ENCODE measurements around the gene SMARCAD1.
"Not testable (repeated sequence)": the region's sequence is repeated elsewhere in the genome, so short reads cannot be mapped to it uniquely, and the experiment has no call there.

The SMARCAD1 gene

DNA sequence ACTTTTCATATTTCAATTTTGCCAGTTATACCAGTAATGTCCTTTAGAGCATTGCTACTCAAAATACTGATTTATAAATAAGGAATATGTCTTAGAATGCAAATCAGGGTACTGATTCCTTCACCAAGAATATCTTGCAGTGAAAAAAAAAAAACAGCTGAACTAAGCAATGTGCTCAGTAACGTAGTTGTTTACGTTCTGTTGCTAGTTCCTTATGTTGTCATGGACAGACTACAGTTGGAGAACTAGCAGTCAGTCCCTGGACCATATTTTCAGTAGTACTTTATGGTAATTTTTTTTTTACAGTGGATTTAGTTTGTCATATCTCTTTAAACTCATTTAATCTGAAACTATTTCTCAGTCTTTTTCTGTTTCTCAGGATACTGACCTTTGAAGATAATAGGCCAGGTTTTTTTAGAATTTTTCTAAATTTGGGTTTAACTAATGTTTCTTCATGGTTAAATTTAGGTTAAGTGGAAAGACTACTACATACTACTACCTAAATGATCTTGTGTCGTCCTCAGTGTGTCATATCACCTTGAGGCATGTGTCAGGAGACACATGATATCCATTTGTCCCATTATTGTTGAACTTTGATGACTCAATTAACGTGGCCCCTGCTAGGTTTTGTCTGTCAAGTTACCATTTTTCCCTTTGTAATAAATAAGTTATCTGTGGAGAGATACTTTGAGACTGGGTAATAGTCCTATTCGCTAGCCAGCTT is 21.0 kb downstream of the SMARCAD1 start:
- no peak for DNase-seq

- no peak for DNase-seq
These were observed 24.9 kb downstream of the SMARCAD1 start for GRCh38 chr4:94232519-94232918.

DNA sequence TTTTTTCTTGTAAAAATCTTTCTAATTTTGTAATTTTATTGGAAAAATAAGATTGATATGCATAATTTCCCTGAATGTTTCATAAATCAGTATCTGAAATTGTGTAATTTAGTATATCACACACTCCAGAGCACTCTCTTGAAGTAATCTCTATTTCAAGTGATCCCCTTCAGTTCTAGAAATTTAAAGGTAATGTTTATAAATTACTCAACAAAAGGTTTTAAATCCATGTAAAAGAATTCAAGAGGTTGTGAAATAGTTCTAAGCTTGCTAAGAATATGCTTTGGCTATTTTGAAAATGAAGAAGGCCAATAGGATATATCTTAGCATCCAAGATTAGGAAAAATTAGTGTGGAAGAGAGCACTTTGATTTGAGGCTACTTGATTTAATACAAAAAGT is 28.2 kb downstream of the SMARCAD1 start:
- no peak for DNase-seq

DNA sequence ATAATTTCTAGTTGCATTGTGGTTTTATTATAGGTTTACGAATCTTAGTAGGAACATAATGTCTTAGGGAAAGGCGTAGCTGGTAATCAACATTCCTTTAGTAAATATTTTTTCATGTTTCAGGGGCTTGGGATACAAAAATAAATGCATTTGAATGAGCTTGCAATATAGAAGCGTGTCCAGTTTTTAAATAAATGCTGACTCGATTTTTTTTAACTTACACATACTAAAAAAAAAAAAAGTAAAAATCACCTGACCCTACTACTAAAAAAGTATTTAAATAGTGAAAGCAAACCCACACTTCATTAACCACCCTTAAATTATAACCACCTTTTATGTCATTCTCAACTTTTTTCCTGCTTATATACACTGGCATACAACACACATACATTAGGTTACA is 29.6 kb downstream of the SMARCAD1 start:
- no peak for DNase-seq

DNA sequence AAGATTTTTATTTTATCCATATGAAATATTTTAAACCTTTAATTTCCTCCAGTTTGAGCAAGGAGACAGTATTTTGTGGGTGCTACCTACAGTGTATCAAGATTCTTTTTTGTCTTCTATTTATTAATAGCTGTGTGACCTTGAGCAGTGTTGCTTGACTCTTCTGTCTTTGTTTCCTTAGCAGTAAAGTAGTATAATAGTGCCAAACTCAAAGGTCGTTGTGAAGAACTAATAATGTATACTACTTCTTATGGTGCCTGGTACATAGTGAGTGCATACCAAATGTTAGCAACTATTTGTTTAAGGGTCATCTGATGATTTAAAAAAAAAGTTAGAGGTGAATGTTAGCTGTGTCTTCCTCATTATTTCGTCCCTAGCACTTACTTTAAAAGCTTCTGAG is 30.5 kb downstream of the SMARCAD1 start:
- no peak for DNase-seq

DNA sequence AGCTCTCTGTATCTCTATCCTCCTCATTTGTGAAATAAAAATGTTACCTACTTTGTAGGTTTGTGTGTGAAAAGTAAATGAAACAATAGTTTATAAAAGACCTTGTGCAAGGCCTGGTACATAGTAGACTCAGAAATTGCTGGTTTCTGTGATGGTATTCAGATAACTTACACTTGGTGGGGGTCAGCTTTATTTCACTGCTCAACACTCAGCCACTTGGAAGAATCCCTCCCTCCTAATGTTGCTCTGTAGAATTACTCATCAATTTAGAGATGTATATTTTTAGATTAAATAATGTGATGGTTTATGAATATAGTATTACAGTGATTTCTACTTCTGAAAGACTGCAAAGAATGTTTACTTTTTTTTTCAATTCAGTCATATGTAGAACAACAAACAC is 32.7 kb downstream of the SMARCAD1 start:
- no peak for DNase-seq

DNA sequence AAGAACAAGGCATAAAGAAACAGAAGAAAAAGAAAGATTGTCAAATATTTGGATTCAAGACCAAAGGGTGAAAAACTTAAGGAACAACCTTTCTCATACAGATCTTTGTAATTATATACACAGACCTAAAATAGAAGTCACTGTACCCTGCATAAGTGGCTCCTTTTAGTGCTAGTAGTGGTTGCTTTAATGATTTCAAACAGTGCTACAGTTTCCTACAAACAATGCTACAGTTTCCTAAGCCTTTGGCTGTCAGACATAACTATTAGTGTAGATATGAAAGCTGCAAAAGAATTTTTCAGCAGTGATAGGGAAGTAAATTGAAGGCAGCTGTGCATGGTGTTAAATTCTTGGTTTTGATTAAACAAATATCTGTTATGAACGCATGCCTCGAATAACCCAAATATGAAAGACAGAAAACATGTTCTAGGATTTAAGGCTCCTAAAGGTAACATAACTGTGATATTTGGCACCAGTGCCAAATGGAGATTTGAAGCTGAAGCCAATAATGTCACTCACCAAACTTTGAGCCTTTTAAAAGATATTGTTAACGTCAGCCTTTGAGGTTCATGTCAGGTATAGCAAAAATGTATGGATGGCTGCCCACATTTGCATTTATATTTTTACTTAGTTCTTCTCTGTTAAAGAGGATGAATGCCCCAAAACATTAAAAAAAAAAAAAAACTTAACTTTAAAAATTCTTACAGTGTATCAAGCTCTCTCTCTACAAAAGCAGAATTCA is 36.6 kb downstream of the SMARCAD1 start:
- DNase-seq: no peak

DNA sequence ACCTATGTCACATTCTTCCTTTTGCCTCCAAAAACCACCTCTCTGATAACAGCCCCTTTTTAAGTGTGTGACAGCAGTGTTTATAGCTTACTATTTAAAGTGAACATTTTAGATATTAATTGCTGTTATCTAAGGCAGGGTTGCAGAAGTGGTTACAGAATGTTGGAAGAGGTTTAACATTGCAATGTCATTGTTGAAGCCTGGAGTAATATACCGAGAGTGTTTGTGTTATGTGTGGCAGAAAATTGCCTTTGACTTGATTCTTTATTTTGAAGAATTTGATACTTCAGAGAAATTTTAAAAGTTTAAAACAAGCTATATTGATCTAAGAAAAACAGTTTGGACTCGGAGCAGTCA is 37.1 kb downstream of the SMARCAD1 start:
- DNase-seq: no peak

DNA sequence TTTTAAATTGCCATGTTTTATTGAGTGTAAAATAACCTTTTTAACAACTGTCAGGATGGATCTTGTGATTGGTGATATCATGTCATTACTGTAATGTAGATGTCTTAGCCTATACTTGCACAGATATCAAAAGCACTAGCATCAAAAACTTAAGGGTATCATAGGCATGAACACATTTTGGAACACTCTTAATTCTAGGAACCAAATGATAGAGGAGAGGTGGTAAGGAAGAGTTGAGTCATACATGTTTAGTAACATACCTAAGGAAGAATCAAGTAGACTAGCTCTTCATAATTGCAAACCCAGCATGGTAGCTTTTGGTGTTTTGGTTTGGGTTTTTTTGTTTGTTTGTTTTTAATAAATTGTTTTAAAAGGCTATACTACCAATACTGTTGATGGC is 43.4 kb downstream of the SMARCAD1 start:
- DNase-seq: no peak

- DNase-seq: no peak
These were observed 45.4 kb downstream of the SMARCAD1 start for GRCh38 chr4:94253036-94253435.

DNA sequence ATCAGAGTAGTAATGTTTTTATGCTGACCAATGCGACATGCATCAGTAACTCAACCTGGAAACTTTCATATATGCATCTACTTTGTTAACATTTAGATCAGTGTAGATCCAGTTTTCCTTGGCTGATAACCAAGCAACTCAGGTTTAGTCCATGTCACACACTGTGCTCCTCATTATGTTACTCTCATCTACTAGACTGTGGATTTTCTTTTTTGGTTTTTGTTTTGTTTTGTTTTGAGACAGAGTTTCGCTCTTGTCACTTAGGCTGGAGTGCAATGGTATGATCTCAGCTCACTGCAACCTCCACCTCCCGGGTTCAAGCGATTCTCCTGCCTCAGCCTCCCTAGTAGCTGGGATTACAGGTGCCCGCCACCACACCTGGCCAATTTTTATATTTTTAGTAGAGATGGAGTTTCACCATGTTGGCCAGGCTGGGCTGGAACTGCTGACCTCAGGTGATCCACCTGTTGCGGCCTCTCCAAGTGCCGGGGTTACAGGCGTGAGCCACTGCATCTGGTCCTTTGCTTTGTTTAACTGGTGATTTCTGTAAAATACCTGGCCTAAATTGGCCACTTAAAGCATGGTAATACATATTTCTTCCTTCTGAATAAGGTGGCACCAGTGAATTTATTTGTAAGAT is 48.6 kb downstream of the SMARCAD1 start:
- DNase-seq: no peak

DNA sequence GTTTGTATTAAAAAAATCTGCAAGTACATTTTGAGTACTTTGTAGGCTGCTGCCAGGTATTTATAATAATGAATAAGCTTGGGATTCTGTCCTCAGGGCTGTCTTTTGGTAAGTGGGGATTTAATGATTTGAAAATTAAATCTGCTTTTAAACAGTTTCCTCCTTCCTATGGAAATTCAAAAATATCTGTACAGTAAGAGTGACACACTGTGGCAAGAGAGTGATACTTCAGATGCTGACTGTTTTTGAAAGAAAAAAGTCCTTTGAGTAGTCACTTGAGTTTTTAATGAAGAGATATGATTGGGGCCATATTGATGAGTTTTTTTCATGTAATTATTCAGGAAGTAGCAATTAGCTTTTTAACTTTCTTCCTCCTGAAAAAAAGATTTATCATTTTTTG is 49.2 kb downstream of the SMARCAD1 start:
- DNase-seq: no peak

DNA sequence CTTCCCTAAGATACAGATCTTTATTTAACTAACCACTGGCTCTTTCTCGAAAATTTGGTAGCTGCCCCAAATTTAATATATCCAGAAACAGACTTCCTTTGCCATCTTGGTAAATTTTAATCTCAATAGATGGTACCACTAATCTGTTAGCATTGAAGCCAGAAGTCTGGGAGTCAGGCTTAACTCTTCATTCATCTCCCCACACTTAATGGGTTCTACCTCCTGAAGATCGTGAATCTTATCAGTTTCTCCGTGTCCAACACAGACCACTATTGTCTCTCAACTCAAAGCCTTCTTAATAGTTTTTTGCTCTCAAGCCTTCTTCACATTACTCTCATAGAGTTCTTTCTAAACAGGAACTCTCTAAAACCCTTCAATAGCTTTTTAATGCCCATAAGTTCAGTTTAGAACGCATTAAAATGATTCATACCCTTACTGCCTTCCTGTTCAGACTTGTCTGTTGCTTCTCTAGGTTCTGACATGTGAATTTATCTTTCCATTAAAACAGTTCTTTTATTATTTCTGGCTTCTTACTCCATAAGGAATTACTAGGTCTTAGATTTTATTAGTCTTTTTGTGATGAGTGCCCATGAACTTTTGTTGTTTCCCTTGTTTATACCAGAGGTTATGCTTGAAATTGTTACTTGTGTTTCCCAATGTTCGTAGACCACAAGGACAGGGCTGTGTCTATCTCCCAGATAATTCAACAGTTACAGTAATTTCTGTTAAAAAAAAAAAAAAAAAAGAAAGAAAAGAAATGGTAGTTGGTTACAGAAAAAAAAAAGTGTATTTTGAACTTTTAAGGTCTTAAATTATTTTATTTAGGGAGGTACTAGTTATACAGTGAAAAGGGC is 54.7 kb downstream of the SMARCAD1 start:
- DNase-seq: no peak

DNA sequence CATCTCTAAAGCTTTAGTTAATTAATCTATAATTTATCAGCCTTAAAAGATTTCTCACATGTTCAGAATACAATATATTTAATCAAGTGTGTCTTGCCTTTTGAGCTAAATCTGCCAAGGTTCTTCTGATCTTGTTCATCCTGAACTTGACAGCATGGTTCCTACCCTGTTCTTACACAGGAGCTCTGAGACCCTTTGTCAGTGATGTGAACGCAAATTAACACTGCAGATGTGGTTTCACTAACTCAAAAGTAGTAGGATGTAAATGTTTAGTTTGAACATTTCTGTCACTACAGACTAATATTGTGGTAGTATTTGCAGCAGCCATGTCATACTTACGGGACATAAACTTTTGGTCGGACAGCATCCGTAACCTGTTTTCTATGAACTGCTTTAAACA is 59.4 kb downstream of the SMARCAD1 start:
- no peak for DNase-seq

DNA sequence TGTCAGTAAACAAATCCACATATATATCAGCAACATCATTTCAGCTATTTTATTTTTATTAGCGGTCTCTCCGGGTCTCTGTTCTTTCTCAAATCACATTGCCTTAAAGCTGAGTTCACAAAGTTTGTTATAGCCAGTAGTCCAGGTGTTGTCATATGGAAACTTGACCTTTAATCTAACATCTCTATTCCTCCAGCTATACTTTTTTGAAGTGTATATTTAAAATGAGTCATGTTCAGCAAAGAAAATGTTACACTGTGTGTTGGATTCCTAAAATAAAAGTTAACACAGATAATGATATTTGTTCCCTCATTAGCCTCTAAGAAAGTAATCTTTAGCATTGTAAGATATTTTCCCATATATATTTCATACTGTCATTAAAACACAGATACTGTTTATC is 63.6 kb downstream of the SMARCAD1 start:
- DNase-seq: no peak

GRCh38 chr4:94274912-94275311 is 67.2 kb downstream of the SMARCAD1 start:
- no peak for DNase-seq

GRCh38 chr4:94276204-94276603 is 68.5 kb downstream of the SMARCAD1 start:
- DNase-seq: no peak

GRCh38 chr4:94277534-94277933 is 69.9 kb downstream of the SMARCAD1 start:
- DNase-seq: no peak

- DNase-seq: no peak
These were observed 71.1 kb downstream of the SMARCAD1 start for GRCh38 chr4:94278781-94279180.

- no peak for DNase-seq
These were observed 77.2 kb downstream of the SMARCAD1 start for GRCh38 chr4:94284889-94285288.

DNA sequence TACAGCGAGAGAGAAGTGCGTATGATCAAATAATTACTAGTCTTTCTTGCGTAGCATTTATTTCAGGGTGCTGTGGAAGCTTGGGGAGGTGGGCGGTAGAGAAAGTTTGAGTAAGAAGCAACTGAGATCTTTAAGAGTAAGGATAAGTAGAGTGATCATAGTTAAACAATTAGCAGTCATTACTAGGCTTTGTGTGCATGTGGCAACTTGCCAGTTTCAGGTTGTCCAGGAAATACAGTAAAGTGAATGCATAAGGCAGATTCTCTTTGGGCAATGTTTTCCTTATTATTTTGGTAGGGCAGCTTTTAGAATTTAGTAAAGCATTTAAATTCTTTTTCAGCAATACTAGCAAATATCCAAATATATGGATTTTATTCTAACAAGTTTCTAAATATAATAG is 78.0 kb downstream of the SMARCAD1 start:
- DNase-seq: no peak

GRCh38 chr4:94290245-94290644 is 82.6 kb downstream of the SMARCAD1 start:
- no peak for DNase-seq

DNA sequence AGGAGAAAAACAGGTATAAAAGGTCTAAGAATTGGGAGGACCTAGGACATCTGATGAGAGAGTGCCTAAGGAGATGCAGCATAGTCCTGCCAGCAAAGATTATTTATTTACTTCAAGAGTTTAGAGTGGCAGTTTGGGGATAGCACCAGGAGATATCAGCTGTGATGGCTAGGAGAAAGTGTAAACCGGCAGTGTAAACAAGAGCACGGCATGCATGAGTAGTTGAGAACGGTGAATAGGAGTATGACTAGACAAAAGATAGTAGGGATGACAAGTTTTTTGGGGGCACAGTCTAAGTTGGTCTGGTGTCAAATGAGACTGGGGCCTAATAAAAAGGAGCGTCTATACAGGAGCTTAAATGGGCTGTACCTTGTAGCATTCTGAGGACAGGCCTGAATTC is 86.3 kb downstream of the SMARCAD1 start:
- not testable (repeated sequence) for DNase-seq
